ENCODE data around the gene CRTAC1. TPM values are rescaled to one million over a fixed set of nuclear protein-coding genes. Genes with fewer than 3 reads are reported as not detected.
"Not testable (repeated sequence)": the region's sequence is repeated elsewhere in the genome, so short reads cannot be mapped to it uniquely, and the experiment has no call there.

CRTAC1 gene
- polyA plus RNA-seq, 1 experiment: not detected

GRCh38 chr10:97850446-97850845, 180.0 kb downstream of the CRTAC1 start:
- CTCF ChIA-PET: interaction anchor here (1.5 kb wide), 1 partner anchor 58 kb away, joined by 3 read pairs; no protein-coding TSS in a partner anchor
- no peak for DNase-seq (ENCODE audit: low read depth, low spot score)
- TF ChIP-seq CTCF (IDR thresholded peaks at IDR 0.05; ENCODE audit: low read depth, low read length): no peak
- Histone ChIP-seq H3K4me3 (ENCODE audit: low read depth, low read length) (no peak overlapping the region), H3K27ac (ENCODE audit: low read depth, low read length) (no peak overlapping the region), H3K27me3 (ENCODE audit: control insufficient read depth, insufficient read depth, low read length) (peaks cover 31% of the 10 kb centered on the region), H3K9me3 (ENCODE audit: control insufficient read depth, insufficient read depth, low read length) (no peaks in the 10 kb centered on the region)
- POLR2A ChIA-PET: no interaction called here

DNA sequence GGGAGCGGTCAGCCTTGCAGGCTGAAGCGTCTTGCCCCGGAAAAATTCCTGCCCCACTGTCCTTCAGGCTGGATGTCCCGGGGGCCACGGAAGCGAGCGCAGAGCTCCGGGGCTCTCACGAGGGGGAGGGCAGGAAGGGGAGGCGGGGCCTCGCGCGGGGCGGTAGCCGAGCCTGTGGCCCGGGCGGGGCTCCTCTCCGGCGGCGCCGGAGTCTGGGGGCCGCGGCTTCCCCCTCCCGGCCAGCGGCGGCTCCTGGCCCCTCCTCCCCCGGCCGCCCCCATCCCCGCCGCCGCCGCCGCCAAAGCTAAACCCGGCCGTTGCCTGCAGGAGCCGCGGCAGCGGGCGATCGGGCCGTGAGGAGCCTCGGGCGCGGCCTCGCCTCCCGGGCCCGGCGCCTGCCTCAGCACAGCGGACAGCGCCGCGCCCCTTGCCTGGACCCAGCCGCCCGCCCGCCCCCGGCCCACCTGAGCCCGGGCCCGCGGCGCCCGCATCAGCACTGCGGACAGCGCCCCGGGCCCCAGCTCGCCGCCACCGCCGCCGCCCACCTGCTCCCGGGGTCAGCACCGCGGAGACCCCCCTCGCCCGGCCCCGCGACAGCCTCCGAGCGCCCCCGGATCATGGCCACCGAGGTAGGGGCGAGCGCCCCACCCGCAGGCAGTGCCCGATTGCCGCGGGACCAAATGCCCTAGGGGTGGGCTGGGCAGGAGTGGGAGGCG, 180.6 kb downstream of the CRTAC1 start, which contains the start of gene GOLGA7B:
Gene GOLGA7B (plus strand): TSS at position 157 of the 716 bp plus-strand sequence. CDS start 461 bp downstream, at position 618.
- H3K9me3 ChIP-seq (ENCODE audit: control insufficient read depth, insufficient read depth, low read length): no peaks in the 10 kb centered on the region
- no peak within 1 kb of the TSS for H3K27ac ChIP-seq (ENCODE audit: low read depth, low read length)
- TF ChIP-seq CTCF (IDR thresholded peaks at IDR 0.05; ENCODE audit: low read depth, low read length): no peak
- H3K27me3 ChIP-seq (ENCODE audit: control insufficient read depth, insufficient read depth, low read length): peaks cover 31% of the 10 kb centered on the region
- POLR2A ChIA-PET: no interaction called here
- 0 out of 2 replicates have a peak within 1 kb of the TSS, but pooled peaks have one; percentile 4 for H3K4me3 ChIP-seq (ENCODE audit: low read depth, low read length)
- CTCF ChIA-PET: interaction anchor here (0.6 to 1.5 kb wide), 2 partner anchors 58 to 460 kb away, joined by 3 read pairs; no protein-coding TSS in a partner anchor
- DNase-seq (ENCODE audit: low read depth, low spot score): no peak

DNA sequence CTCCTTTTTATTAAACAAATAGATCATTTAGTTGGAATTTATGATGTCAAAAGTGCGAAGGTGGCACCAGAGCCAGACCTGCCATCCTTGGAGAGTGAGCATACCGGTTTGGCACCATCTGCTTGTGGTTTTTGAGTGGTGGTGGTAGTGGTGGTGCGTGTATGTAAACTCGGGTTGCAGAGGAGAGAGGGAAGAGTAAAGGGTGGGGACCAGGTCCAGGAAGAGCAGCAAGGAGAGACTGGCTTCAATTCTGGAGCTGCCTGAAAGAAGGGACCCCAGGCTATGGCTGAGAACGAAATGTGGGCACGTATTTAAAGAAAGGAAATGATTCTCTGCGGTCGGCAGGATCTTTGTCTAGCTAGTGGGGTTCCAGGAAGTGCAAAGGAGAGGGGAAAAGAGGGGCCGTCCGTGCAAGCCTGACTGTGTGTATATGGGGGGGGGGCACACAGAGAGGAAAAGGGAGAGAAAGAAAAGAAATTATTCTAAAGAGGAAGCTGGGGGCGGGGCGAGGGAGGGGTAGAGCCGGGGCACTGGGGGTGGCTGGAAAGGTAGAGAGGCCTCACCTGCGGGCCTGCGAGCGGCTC, 181.2 kb downstream of the CRTAC1 start:
- no peak overlapping the region for H3K4me3 ChIP-seq (ENCODE audit: low read depth, low read length)
- CTCF ChIA-PET: interaction anchor here (0.6 to 1.5 kb wide), 2 partner anchors 57 to 460 kb away, joined by 3 read pairs; no protein-coding TSS in a partner anchor
- DNase-seq (ENCODE audit: low read depth, low spot score): no peak
- H3K9me3 ChIP-seq (ENCODE audit: control insufficient read depth, insufficient read depth, low read length): no peaks in the 10 kb centered on the region
- no peak for TF ChIP-seq CTCF (IDR thresholded peaks at IDR 0.05; ENCODE audit: low read depth, low read length)
- peaks cover 31% of the 10 kb centered on the region for H3K27me3 ChIP-seq (ENCODE audit: control insufficient read depth, insufficient read depth, low read length)
- POLR2A ChIA-PET: no interaction called here
- no peak overlapping the region for H3K27ac ChIP-seq (ENCODE audit: low read depth, low read length)

GRCh38 chr10:97844678-97845077, 185.7 kb downstream of the CRTAC1 start:
- TF ChIP-seq CTCF (IDR thresholded peaks at IDR 0.05; ENCODE audit: low read depth, low read length): no peak
- Histone ChIP-seq H3K27ac (ENCODE audit: low read depth, low read length) (no peak overlapping the region), H3K27me3 (ENCODE audit: control insufficient read depth, insufficient read depth, low read length) (peaks cover 13% of the 10 kb centered on the region), H3K9me3 (ENCODE audit: control insufficient read depth, insufficient read depth, low read length) (no peaks in the 10 kb centered on the region; the same call in 1 of the 2 replicates), H3K4me3 (ENCODE audit: low read depth, low read length) (no peak overlapping the region)
- ChIA-PET POLR2A (no interaction called here), CTCF (no interaction called here)
- DNase-seq (ENCODE audit: low read depth, low spot score): no peak

- H3K27me3 ChIP-seq (ENCODE audit: control insufficient read depth, insufficient read depth, low read length); H3K27ac ChIP-seq (ENCODE audit: low read depth, low read length); H3K4me3 ChIP-seq (ENCODE audit: low read depth, low read length); DNase-seq (ENCODE audit: low read depth, low spot score); H3K9me3 ChIP-seq (ENCODE audit: control insufficient read depth, insufficient read depth, low read length); CTCF ChIA-PET; POLR2A ChIA-PET: not testable (repeated sequence)
These were observed 186.4 kb downstream of the CRTAC1 start for GRCh38 chr10:97843972-97844371.
